ENCODE results near the gene PGBD5.

The PGBD5 gene

DNA sequence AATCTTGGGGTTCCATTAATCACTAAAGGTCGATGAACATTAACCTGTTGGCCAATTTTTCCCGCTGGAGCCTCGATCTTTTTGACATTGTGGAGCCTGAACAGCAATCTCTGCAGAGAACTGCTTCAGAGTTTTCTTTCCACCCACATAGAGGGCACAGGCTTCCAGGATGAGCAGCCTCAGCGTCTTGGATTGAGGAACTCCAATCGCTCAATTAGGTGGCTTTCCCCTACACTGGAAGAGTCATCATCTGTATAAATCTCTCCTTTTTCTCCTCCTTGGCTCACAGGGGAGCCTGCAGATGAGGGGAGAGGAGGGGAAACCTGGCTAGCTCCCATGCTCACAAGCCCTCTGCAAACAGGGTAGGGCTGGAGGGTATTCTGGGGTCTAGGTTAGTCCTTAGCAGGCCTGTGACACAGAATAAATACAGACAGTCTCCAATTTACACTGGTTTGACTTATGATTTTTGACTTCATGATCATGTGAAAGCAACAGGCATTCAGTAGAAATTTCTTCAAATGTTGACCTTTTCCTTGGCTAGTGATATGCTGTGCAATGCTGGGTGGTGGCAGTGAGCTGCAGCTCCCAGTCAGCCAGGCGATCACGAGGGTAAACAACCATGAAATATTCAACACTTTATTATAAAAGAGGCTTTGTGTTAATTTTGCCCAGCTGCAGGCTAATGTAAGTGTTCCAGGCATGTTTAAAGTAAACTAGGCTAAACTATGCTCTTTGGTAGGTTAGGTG is 80.8 kb downstream of the PGBD5 start:
- no peak for DNase-seq

DNA sequence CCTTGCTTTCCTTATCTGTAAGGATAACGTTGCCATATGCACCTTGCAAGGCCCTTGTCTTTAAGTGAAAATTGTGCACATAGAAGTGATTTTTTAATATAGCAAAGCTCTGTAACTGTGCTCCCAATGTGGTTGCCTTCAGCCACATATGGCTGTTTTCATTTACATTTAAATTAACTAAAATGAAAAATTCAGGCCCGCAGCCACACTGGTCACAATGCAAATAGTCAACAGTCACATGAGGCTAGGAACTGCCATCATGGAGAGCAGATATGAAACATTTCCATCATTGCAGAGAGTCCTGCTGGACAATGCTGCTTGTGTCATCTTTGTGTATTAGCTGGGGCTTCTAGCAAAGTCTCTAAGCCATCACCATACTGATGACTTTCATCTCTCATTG is 83.4 kb downstream of the PGBD5 start:
- no peak for DNase-seq

- no peak for DNase-seq
Observed at GRCh38 chr1:230342019-230342418, 84.1 kb downstream of the PGBD5 start.

DNA sequence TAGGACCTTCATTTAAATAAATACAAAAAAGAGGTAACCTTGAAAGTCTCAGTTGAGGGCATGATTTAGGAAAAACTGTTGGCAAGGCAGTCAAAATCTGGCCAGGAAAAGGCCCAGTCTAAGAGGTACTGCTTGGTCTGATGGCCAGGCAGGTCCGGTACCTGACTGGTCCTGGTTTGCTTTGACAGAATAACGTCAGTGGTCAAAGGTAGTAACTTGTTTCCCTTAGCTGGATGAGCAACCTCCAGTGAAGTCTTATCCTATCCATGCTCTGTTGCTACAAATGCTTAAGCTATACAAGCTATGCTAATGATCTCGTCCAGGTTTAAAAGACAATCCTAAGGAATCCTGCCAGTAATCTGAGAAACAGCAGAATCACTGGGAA is 85.0 kb downstream of the PGBD5 start:
- no peak for DNase-seq

DNA sequence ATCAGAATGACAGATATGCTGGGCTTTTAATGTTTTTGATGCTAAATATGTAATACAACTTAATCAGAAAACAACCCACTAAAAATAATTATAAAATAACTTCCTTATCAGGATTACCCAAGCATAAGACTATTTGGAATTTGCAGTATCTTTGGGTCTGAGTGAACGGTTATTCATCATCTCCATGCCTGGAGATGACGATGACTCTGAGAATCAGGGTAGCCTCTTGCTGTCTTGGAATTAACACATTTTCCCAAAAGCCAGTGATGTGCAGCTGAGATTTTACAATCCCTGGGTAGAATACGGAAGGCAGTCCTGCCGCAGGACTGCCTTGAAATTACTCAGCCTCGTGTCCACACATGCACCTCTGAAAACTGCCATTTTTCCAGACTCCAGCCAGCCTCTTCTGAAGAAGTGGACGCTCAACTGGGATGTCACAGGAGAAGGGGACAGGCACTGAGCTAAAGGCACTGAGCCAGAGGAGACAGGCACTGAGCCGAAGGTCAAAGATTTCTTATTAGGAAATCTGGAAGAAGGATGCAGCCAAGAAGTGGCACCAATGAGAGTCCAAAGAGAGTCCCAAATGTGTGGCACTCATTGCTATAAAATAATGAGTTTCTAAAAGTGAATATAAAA is 85.5 kb downstream of the PGBD5 start:
- no peak for DNase-seq

GRCh38 chr1:230339033-230339432 is 87.1 kb downstream of the PGBD5 start:
- DNase-seq, result no peak

GRCh38 chr1:230337266-230337665 is 88.9 kb downstream of the PGBD5 start:
- DNase-seq, result no peak

GRCh38 chr1:230335861-230336522 is 90.1 kb downstream of the PGBD5 start:
- no peak for DNase-seq

- DNase-seq, result no peak
Observed at GRCh38 chr1:230334447-230334837, 91.7 kb downstream of the PGBD5 start.

- no peak for DNase-seq
Observed at GRCh38 chr1:230333590-230334446, 92.3 kb downstream of the PGBD5 start.

DNA sequence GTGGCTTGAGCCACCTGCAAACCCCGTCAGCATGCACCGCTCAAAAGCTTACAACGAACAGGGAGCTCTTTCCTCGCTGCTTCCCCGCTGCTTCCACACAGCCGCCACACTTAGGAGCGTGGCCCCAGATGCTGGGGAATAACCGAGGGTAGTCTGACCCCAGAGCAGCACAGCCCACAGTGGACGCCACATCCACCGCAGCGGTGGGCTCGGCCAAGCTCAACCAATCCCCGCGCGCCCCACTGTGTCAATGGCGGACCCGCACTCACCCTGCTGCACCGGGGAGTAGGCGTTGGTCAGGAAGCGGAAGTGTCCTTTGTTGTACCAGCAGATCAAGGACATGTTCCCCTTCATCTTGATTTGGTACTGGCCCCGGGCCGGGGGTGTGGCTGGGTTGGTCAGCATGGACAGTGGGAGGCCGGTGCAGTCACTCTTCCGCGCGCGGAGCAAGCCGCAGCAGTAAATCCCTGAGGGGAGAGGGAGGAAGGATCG is 93.5 kb downstream of the PGBD5 start:
- DNase-seq, result no peak

GRCh38 chr1:230332061-230332460 is 94.1 kb downstream of the PGBD5 start:
- no peak for DNase-seq

GRCh38 chr1:230330157-230330556 is 96.0 kb downstream of the PGBD5 start:
- DNase-seq, result no peak

GRCh38 chr1:230328342-230329015 is 97.7 kb downstream of the PGBD5 start:
- no peak for DNase-seq

DNA sequence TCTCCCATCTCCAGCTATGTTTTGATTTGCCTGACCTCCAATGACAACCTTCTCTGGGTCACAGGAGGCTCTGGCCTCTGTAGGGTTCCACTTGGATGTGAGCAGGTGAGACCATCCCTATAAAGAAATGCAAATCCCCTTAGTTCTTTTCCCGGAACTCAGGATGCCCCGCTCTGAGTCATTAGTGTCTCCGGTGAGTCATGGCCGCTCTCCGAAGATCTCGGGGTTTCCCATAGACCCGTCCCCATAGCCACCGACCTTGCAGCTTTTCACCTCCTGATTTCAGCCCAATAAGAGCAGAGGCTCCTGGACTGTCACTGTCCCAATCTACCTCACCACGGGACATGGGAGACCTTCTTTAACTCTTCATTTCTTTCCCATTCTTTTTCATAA is 98.2 kb downstream of the PGBD5 start:
- DNase-seq, result no peak

DNA sequence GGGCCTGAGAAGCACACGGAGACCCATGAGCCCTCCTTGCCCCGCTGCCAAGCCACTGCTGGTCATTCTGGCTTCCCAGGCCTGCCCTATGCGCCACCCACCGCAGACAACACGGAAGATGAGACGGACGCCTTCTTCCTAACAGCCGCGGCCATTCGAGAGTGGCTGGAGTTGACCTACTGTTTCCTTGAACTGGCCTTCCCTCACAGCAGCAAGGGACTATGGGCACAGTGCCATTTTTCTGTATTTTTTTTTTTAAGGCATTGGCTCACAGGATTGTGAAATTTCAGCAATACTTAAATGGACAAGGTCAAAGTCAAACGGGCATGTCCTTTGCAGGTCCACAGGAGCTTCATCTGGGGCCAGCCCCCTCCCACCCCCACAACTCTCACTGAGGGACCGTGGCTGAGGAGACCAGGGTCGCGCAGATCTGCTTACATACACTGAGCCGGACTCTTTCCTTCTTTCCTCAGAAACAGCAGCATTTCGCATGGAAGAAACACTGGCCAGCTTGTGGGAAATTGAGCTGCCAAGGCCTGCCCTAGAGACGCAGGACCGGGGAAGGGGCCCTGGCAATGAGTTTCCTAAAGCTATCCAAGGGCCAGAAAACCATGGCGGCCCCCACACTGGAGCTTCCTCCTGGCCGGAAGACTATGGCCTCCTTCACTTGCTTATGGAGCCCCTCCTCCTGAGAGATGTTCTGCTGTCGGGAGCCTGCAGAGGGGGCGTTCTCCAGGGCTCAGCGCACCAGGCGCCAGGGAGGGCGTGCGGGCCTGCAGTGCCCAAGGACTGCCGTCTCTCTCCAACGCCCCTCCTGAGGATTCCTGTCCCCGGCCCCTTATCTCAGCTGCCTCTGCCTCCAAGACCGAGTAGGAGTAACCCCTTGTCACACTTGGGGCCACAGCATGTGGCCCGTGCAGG is 98.9 kb downstream of the PGBD5 start:
- no peak for DNase-seq

- DNase-seq, result no peak
Observed at GRCh38 chr1:230323686-230324085, 102.4 kb downstream of the PGBD5 start.

GRCh38 chr1:230322967-230323547 is 103.1 kb downstream of the PGBD5 start:
- DNase-seq, result no peak

DNA sequence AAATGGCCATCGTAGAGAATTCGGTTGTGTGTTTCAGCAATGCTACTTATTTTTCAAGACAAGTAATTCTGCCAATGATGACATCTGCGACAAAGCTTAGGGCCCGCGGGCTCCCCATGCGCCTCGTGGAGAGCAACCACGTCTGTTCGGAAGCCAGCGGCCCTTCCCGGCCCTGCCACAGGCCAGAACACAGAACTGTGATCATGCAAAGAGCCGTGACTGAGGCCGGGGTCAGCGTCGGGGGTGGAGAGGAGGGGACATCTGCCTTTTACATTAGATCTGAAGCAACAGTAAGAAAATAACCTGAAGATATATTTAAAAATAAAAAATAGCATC is 103.7 kb downstream of the PGBD5 start:
- DNase-seq, result no peak

DNA sequence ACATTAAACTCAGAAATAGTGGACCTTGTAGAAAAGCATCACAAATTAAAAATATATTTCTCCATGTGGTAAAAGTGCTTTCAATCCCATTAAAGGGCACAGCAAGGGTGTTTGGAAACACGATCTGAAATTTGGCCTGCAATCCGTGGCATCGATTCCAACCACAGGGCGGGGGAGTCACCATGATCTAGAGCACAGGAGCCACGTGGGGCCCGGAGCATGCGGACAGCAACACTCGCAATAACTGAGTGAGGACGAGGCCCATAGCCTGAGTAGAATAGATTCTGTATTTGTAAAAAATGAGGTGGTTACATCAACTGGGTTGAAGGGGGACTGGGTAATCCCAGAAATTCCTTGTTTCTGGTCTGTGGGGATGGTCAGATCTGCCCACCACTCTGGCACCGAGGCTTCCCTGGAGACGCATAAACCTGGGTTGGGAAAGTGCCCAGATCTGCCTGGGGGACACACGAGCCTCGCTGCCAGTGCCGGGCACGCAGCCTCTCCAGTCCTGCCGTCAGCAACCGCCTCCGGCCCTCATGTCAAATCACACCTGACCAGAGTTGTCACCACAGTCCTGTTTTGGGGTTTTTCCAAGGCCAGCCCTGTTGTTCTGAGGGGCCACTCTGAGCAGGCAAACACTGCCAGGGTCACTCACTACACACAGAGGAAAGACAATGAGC is 104.3 kb downstream of the PGBD5 start:
- peak in 1 of 2 experiments; percentile 20 for DNase-seq
